GM19043 (cell line): Measurements from ENCODE around the gene TBX15.
A peak's percentile ranks its signal among the peaks of the same experiment; 100 is the strongest.
"Not testable (repeated sequence)": the region's sequence is repeated elsewhere in the genome, so short reads cannot be mapped to it uniquely, and the experiment has no call there.

Experiments used
- ATAC-seq: cut with Tn5 transposase; IDR thresholded peaks from one replicate; pipeline ENCODE4 v1.9.1; 2021; ENCODE audit warnings: low read depth; ENCODE audit not compliant: unreplicated experiment

The TBX15 gene

DNA sequence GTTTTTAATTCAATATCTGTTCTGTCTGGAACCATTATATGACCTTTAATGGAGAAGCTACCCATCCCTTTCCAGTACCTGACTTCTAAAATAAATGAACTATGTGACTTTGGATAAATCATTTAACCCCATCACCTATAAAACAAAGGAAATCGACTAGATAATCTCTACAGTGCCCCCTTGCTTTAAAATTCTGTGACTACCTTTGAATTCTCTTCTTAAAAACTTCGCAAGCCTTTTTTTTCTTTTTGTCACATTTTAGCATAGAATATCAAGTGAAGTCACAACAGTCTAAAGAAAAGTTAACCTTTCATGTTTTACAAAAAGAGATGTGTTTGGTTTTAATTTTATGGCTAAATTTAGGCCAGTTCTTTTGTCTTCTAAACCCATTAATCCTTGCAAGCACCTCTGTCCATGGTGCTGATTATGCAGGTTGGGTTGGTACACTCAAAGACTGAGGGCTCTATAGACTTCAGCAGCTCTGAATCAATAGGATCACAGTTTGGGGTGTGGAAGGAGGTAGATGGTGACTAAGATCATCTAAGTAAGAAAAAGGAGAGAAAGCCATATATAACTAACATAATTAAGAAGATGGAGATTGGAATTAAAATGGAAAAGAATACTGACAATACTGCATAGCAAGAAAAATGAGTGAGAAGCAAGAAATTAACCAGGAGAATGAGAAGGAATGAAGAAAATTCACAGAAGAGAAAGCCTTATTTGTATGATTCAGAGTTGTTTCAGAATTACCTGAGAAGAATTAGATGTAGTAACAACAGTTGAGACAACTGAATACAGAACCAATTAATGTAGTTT is 59.2 kb downstream of the TBX15 start:
- no peak for ATAC-seq

DNA sequence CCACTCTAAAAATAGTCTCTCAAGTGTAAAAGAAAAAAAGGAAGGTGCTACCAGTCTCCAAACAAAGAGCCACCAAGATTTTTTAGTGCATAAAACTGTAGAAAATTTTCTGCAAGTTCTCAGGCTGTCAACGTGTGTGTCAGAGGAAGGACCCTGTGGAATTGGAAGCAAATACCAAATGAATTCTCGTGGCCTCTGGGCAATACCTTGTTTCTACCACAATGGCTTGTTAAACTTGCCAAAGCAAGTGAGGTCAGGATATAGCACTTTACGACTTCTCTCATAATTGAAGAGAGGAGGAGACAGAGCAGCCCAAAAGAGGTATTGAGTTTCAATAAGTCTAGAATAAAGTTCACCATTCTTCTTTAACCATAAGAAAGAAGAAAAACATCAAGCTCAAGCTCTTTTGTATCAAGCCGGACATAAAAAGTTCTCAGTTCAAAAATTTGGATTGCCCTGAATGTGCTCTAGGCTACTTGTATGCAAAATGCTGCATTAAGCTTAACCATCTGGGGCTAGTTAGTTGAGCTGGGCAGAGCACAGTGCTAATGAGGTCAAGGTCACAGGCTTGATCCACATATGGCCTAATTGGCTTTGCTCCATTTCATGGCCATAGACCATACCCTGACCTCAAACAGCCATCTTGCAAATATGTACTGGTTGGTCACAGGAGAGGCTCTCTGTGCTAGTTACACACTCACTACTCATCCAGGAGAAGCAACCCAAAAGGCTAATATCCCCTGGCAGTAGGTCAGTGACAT is 60.5 kb downstream of the TBX15 start:
- no peak for ATAC-seq

DNA sequence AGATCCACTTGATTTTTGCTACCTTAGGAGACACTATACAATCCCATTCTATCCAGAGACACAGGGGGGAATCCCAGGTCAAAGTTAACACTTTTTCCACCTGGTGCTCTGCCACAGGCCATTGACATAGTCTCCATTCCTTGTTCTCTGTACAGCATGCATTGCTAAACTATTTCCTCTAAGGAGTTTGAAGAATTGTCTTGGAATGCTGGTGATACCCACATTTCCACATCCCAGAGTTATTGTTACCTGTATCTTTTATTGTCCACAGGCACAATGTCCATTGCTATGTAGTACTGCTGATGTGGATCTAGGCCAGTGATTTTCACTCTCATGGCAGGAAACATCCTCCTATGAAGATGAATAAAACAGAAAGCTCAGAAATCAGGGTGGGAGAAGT is 61.9 kb downstream of the TBX15 start:
- ATAC-seq, result no peak

GRCh38 chr1:118925651-118926050 is 62.5 kb downstream of the TBX15 start:
- ATAC-seq, result no peak

GRCh38 chr1:118923319-118923718 is 64.8 kb downstream of the TBX15 start:
- no peak for ATAC-seq

- ATAC-seq, result no peak
Observed at GRCh38 chr1:118921994-118922393, 66.1 kb downstream of the TBX15 start.

- no peak for ATAC-seq
Observed at GRCh38 chr1:118920124-118920717, 67.9 kb downstream of the TBX15 start.

DNA sequence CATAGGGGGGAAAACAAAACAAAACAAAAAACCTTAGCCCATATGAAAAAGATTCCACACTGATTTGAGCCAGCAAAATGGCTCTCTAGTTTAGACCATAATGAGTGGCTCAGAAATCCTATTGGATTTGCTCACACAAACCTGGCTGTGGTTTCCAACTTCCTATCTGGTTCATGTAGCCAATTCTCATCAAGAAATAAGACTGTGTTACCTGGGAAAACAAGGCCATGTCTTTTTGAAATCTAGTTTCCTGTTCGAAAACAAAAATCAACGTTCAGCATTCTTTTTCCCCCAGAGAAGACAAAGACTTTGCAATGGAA is 69.2 kb downstream of the TBX15 start:
- no peak for ATAC-seq

DNA sequence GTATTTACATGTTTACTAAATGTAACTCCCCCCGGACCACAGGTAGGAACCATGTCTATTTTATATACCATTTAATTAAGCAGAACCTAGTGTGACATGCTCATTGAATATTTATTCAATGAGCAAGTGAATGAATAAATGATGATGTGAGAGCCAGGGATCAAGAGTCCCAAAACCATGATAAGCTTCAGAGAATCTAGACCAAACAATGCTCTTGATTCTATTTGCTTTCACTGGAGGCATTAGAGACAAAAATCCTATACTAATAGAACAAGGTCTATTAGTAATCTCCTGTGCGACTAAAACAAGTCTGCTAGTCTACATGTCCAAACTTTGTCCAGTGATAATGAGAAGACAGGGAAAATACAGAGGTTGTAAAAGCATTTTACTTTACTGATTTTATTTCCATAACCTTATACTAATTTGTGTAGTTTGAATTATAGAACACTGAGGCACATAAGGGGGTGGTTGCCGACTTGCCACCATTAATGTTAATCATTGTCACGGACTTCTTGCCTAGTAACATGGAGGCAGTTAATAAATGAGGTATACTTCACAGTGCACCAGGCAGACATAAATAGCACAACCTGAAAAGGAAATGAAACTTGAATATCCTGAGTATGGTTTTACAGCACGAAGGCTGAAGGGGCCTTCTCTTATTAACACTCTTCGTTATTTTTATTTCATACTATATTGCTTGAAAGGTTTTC is 69.8 kb downstream of the TBX15 start:
- peak; percentile 64 for ATAC-seq

- not testable (repeated sequence) for ATAC-seq
Observed at GRCh38 chr1:118916346-118916745, 71.8 kb downstream of the TBX15 start.

GRCh38 chr1:118914379-118915161 is 73.6 kb downstream of the TBX15 start:
- ATAC-seq, result peak; percentile 58

DNA sequence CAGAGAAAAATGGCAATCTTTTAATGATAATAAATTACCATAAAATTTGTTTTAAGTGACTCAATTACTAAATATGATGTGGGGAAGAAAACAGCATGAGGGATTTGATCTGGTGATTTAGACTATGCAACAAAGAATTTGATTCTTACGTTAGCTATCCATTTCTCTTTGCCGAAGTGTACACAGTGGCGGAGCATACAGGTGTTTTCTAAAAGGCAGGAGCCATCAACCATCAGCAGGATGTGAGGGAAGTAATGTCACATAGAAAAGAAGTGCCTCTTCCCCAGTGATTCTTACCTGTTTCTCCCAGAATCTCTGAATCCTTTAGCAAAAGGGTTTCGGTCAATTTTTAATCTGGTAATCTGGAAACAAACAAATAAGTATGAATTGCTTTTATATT is 74.3 kb downstream of the TBX15 start:
- ATAC-seq, result no peak

- ATAC-seq, result no peak
Observed at GRCh38 chr1:118912574-118912973, 75.6 kb downstream of the TBX15 start.

DNA sequence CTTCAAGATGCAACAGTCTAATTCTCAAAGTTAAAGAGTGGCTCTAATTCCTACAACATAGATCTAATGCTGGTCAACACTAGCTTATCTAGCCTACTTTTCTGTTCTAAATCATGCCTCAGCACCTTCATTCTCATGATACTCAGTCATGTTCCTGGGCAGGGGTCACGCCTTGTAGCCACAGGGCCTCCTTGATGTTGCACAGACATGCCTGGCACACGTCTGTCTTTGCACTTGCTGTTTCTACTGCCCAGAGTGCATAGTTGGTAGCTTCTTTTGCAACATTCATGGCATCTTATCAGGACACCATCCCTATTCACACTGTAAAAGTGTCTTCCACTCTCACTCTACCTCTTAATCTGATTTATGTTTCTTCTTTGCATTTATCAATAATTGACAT is 76.6 kb downstream of the TBX15 start:
- no peak for ATAC-seq

DNA sequence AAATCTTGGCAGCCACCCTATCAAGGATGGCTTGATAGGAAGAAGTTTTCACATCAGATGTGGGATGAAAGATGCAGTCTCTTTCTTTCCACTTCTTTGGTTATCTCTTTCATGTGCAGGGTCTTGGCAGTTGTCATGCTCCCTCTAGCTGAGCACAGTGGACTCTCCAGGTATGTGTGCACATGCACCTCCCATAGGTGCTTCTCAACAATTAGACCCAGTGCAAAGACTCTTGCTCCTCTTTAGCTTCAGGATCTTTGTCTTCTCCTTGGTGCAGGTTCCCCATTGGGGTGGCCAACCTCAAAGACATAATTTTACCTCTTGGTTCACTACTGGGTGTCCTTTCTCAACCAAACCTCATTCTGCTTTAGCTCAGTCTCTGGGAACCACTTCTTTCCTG is 80.7 kb downstream of the TBX15 start:
- no peak for ATAC-seq

GRCh38 chr1:118905671-118906070 is 82.5 kb downstream of the TBX15 start:
- no peak for ATAC-seq

GRCh38 chr1:118905196-118905595 is 82.9 kb downstream of the TBX15 start:
- ATAC-seq, result no peak

DNA sequence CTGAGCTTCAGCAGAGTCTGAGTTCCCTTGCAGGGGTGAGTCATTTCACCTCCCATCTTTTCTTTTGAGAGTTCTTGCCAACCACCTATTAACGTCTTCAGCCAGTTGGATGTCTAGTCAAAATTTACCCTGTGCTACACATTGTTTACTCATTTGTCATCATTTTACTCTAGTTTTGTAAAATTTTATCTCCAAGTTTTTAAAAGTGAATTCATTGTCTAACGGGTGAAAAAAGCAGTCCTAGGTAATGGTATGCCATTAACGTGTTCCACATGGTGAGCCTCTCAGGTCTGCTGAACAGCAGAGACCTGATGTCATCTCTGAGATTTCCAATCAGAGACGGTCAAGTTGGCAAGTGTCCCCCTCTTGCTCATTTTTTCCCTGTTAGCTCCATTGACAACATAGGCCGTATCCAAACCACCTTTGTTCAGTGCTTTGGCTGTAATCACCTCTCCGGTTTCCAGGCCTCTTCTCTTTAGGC is 85.4 kb downstream of the TBX15 start:
- ATAC-seq, result no peak

DNA sequence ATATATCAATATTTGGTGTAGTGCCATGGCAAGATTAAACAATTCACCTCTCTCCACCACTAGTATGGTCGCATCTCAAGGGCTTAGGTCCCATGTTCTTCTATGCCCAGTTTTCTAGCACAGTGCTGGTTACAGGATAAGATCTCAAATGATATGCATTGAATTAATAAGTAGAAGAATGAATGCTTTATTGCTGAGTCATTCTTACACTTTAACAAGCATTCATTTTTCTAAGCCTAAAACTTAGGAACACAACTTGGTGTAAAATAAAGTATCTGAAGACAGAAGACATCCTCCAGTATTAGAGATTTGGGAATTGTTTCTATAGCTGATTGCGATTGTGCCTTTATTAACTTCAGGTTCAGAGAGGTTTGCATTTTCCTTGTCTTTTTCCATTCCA is 85.8 kb downstream of the TBX15 start:
- no peak for ATAC-seq
